ENCODE data around the gene SNX25.

DNA sequence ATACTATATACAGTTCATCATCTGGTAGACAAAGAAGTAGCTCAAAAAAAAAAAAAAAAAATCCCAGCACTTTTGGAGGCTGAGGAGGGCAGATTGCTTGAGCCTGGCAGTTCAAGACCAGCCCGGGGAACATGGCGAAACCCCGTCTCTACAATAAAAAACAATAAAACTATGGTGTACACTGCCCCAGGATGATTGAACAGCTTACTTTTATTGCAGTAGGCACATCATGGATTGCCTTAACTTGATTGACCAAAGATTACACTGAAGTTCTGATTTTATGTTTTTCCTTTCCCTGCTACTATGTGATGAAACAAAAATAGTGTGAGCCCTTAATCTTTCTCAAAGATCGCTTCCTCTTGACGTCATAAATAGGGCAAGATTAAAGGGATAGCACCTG lies 60.6 kb downstream of the SNX25 start:
- TF ChIP-seq, protein P1, sequence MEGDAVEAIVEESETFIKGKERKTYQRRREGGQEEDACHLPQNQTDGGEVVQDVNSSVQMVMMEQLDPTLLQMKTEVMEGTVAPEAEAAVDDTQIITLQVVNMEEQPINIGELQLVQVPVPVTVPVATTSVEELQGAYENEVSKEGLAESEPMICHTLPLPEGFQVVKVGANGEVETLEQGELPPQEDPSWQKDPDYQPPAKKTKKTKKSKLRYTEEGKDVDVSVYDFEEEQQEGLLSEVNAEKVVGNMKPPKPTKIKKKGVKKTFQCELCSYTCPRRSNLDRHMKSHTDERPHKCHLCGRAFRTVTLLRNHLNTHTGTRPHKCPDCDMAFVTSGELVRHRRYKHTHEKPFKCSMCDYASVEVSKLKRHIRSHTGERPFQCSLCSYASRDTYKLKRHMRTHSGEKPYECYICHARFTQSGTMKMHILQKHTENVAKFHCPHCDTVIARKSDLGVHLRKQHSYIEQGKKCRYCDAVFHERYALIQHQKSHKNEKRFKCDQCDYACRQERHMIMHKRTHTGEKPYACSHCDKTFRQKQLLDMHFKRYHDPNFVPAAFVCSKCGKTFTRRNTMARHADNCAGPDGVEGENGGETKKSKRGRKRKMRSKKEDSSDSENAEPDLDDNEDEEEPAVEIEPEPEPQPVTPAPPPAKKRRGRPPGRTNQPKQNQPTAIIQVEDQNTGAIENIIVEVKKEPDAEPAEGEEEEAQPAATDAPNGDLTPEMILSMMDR (IDR thresholded peaks at IDR 0.05 in 4 of 5, conservative IDR thresholded peaks at IDR 0.05 in 1 of 5) = no peak
- TF ChIP-seq POLR2A (IDR thresholded peaks at IDR 0.05) = no peak

Data from gastrocnemius medialis (tissue), 4 donors.